H1 (cell line): ENCODE results near the gene ZNF619. TPM values are rescaled to one million over a fixed set of nuclear protein-coding genes. Genes with fewer than 3 reads are reported as not detected.
"Not testable (repeated sequence)": the region's sequence is repeated elsewhere in the genome, so short reads cannot be mapped to it uniquely, and the experiment has no call there.

ENCODE experiments used
- CTCF ChIA-PET: fragments of 300-600 bp; sonication (Branson Sonifier 250); formaldehyde crosslinking; loops from one replicate; lab custom pipeline; 2021; ENCODE audit not compliant: partially characterized antibody; lab: Charles Lee
- POLR2A ChIA-PET: fragments of 300-600 bp; sonication (Branson Sonifier 250); formaldehyde crosslinking; loops from one replicate; lab custom pipeline; 2021; ENCODE audit warnings: inconsistent platforms; ENCODE audit not compliant: partially characterized antibody; lab: Charles Lee
- DNase-seq, 2 experiments: peaks; one replicate each; pipeline versions ENCODE4 v3.0.0 to v3.0.0-alpha.2; 2010 to 2022; ENCODE audit warnings: low spot score in 2 of 2, low read depth in 1 of 2, mixed read lengths in 1 of 2
- FAIRE-seq: peaks from 2 replicates; lab custom pipeline; 2011; peaks lifted over from hg19 to GRCh38; lab: Jason Lieb, UNC
- H2AFZ ChIP-seq: 2 replicates; pipeline ENCODE4 v1.8.1; 2012; ENCODE audit warnings: low read length, inconsistent platforms
- H2AK5ac ChIP-seq: 2 replicates; pipeline ENCODE4 v1.6.1; 2013; ENCODE audit warnings: low read depth, low read length
- H2BK120ac ChIP-seq: replicated peaks from 2 replicates; pipeline ENCODE3; 2013; ENCODE audit warnings: low read depth, low read length, inconsistent platforms
- H2BK12ac ChIP-seq: 2 replicates; pipeline ENCODE4 v1.6.1; 2013; ENCODE audit warnings: low read depth, low read length
- H2BK15ac ChIP-seq: 2 replicates; pipeline ENCODE4 v1.6.1; 2013; ENCODE audit warnings: low read length
- H2BK20ac ChIP-seq: 2 replicates; pipeline ENCODE4 v1.6.1; 2013; ENCODE audit warnings: low read length
- H2BK5ac ChIP-seq: 2 replicates; pipeline ENCODE4 v1.6.1; 2013; ENCODE audit warnings: low read depth, low read length
- H3K14ac ChIP-seq: 2 replicates; pipeline ENCODE4 v1.6.1; 2013; ENCODE audit warnings: inconsistent platforms; ENCODE audit not compliant: insufficient read length
- H3K18ac ChIP-seq: 2 replicates; pipeline ENCODE4 v1.6.1; 2013; ENCODE audit warnings: low read length; ENCODE audit errors: extremely low read depth
- H3K23ac ChIP-seq: 2 replicates; pipeline ENCODE4 v1.6.1; 2013; ENCODE audit warnings: inconsistent platforms; ENCODE audit not compliant: insufficient read length
- H3K23me2 ChIP-seq: 2 replicates; pipeline ENCODE4 v1.6.1; 2013; ENCODE audit warnings: low read depth, low read length
- H3K27ac ChIP-seq: 2 replicates; pipeline ENCODE4 v1.6.1; 2011; ENCODE audit warnings: low read depth, low read length, inconsistent platforms
- H3K27me3 ChIP-seq, 4 experiments: replicated peaks in 1 of 4; 1 replicate in 1 of 4; 2 replicates in 3 of 4; pipeline versions ENCODE4 v1.6.1 to v1.8.1; 2011 to 2013; ENCODE audit warnings: low read length in 3 of 4, mild to moderate bottlenecking in 3 of 4, inconsistent platforms in 2 of 4, mixed read lengths in 2 of 4, moderate library complexity in 1 of 4; ENCODE audit not compliant: control insufficient read depth in 3 of 4, insufficient read depth in 3 of 4; ENCODE audit errors: extremely low read depth in 1 of 4
- H3K36me3 ChIP-seq, 4 experiments: 2 replicates each; pipeline versions ENCODE4 v1.6.1 to v1.8.1; 2011 to 2013; ENCODE audit warnings: mild to moderate bottlenecking in 4 of 4, low read length in 3 of 4, moderate library complexity in 2 of 4, control low read depth in 1 of 4, inconsistent platforms in 1 of 4; ENCODE audit not compliant: insufficient read depth in 4 of 4, control insufficient read depth in 2 of 4
- H3K4ac ChIP-seq: replicated peaks from 2 replicates; pipeline ENCODE3; 2013; ENCODE audit warnings: low read length, low read depth, mixed read lengths, inconsistent platforms; ENCODE audit not compliant: insufficient read length
- H3K4me1 ChIP-seq, 4 experiments: replicated peaks in 1 of 4; 1 replicate in 1 of 4; 2 replicates in 3 of 4; pipeline versions ENCODE4 v1.6.1 to v1.8.1; 2011 to 2013; ENCODE audit warnings: low read length in 3 of 4, inconsistent platforms in 2 of 4, mixed read lengths in 1 of 4; ENCODE audit not compliant: insufficient read depth in 4 of 4, control insufficient read depth in 3 of 4
- H3K4me2 ChIP-seq, 2 experiments: 2 replicates each; pipeline versions ENCODE4 v1.6.1 to v1.8.1; 2011 to 2013; ENCODE audit warnings: low read depth in 2 of 2, low read length in 2 of 2, control low read depth in 1 of 2, inconsistent platforms in 1 of 2, mild to moderate bottlenecking in 1 of 2; ENCODE audit not compliant: insufficient read depth in 1 of 2
- H3K4me3 ChIP-seq, 4 experiments: fragments of 200-600, 300-600 bp in 1 of 4; sonication (generic), shearing (Covaris generic), sonication (Bioruptor Twin) in 1 of 4; 2 replicates each; pipeline versions ENCODE4 v1.5.1 to v1.8.1; 2011 to 2016; ENCODE audit warnings: low read length in 4 of 4, low read depth in 3 of 4, control low read depth in 2 of 4, inconsistent platforms in 2 of 4, mild to moderate bottlenecking in 2 of 4, mixed read lengths in 1 of 4, moderate library complexity in 1 of 4; ENCODE audit not compliant: insufficient read depth in 2 of 4; ENCODE audit errors: extremely low read depth in 1 of 4
- H3K56ac ChIP-seq: replicated peaks from 2 replicates; pipeline ENCODE3; 2013; ENCODE audit warnings: low read depth, mild to moderate bottlenecking, mixed read lengths, low read length, inconsistent platforms; ENCODE audit not compliant: insufficient read length
- H3K79me1 ChIP-seq: 2 replicates; pipeline ENCODE4 v1.6.1; 2013; ENCODE audit warnings: low read depth, low read length, control low read depth
- H3K79me2 ChIP-seq, 2 experiments: 2 replicates each; pipeline versions ENCODE4 v1.6.1 to v1.8.1; 2012 to 2013; ENCODE audit warnings: low read length in 2 of 2, mild to moderate bottlenecking in 2 of 2, inconsistent platforms in 1 of 2; ENCODE audit not compliant: insufficient read depth in 2 of 2, control insufficient read depth in 1 of 2
- H3K9ac ChIP-seq, 4 experiments: replicated peaks in 1 of 4; 1 replicate in 1 of 4; 2 replicates in 3 of 4; pipeline versions ENCODE4 v1.6.1 to v1.8.1; 2011 to 2013; ENCODE audit warnings: low read depth in 3 of 4, low read length in 3 of 4, control low read depth in 2 of 4, mild to moderate bottlenecking in 2 of 4, moderate library complexity in 2 of 4, inconsistent platforms in 1 of 4; ENCODE audit errors: extremely low read depth in 1 of 4
- H3K9me3 ChIP-seq, 2 experiments: 2 replicates each; pipeline versions ENCODE4 v1.6.1 to v1.8.1; 2012 to 2013; ENCODE audit warnings: mild to moderate bottlenecking in 2 of 2, moderate library complexity in 2 of 2, control low read depth in 1 of 2, inconsistent platforms in 1 of 2, low read depth in 1 of 2, low read length in 1 of 2, mixed read lengths in 1 of 2; ENCODE audit not compliant: insufficient read depth in 2 of 2
- H4K20me1 ChIP-seq, 2 experiments: replicated peaks in 1 of 2; 2 replicates each; pipeline versions ENCODE3 to v1.8.1; 2011 to 2013; ENCODE audit warnings: inconsistent platforms in 2 of 2, low read length in 2 of 2, mild to moderate bottlenecking in 1 of 2; ENCODE audit not compliant: insufficient read depth in 2 of 2, control insufficient read depth in 1 of 2
- H4K5ac ChIP-seq: 2 replicates; pipeline ENCODE4 v1.6.1; 2013; ENCODE audit warnings: low read length, low read depth, mixed read lengths, inconsistent platforms; ENCODE audit not compliant: insufficient read length
- H4K8ac ChIP-seq: 2 replicates; pipeline ENCODE4 v1.8.0; 2013; ENCODE audit warnings: mild to moderate bottlenecking, moderate library complexity, low read length, inconsistent platforms; ENCODE audit not compliant: insufficient read depth; ENCODE audit errors: extremely low read depth
- H4K91ac ChIP-seq: replicated peaks from 2 replicates; pipeline ENCODE3; 2013; ENCODE audit warnings: low read length, mixed read lengths, inconsistent platforms; ENCODE audit not compliant: insufficient read length
- WGBS, 2 experiments: shearing (Covaris generic) in 1 of 2; methylation state at CpG; one replicate each; pipeline versions ENCODE4 v1.1.6 to v1.1.7; 2013 to 2015; ENCODE audit warnings: low lambda C conversion rate in 2 of 2, mixed read lengths in 2 of 2, inconsistent platforms in 1 of 2, low coverage in 1 of 2, missing lambda C conversion rate in 1 of 2; ENCODE audit not compliant: insufficient replicate concordance in 2 of 2, insufficient coverage in 1 of 2, insufficient read length in 1 of 2; ENCODE audit errors: extremely low coverage in 1 of 2, missing lambda C conversion rate in 1 of 2; 5-methylcytosine and 5-hydroxymethylcytosine counted together
- polyA plus RNA-seq, 7 experiments: library from polyadenylated mRNA; depleted of rRNA in 3 of 7; stranded (reverse) in 5 of 7; unstranded in 2 of 7; fragments of >200 nt in 5 of 7; fragments of 200-250 nt in 2 of 7; gene quantifications; 1 replicate in 5 of 7; 2 replicates in 1 of 7; 4 replicates in 1 of 7; pipeline versions ENCODE4 v1.2.1 to v1.2.3, GENCODE V29; 2011 to 2013; ENCODE audit warnings: missing spikeins in 2 of 7, mixed read lengths in 2 of 7
- total RNA-seq: library from RNA; stranded (reverse); fragmentation: NEBNext Ultra II Directional; extraction: Animal tissue kit (Norgen Biotek cat#: 25700); gene quantifications from 2 replicates; pipeline ENCODE4 v1.2.1, GENCODE V29; 2021

ZNF619 gene
- total and polyA plus RNA-seq, 2 of the 8 experiments (the other 6 are each of a cell fraction or from before 2014, with no cell fraction given) = 2.3 to 8.2 TPM

GRCh38 chr3:40462838-40463237 is 14.1 kb upstream of the ZNF619 start:
- not testable (repeated sequence) for H3K9me3 ChIP-seq, H4K91ac ChIP-seq, H3K4me2 ChIP-seq, H3K14ac ChIP-seq, H2BK120ac ChIP-seq, H3K27me3 ChIP-seq, DNase-seq, H3K79me1 ChIP-seq, H2AFZ ChIP-seq, H3K23me2 ChIP-seq, H3K4me3 ChIP-seq, H3K4ac ChIP-seq, FAIRE-seq, H3K56ac ChIP-seq, H4K8ac ChIP-seq, H2BK15ac ChIP-seq, H2BK5ac ChIP-seq, H3K4me1 ChIP-seq, H3K23ac ChIP-seq, H2AK5ac ChIP-seq, H2BK12ac ChIP-seq, H2BK20ac ChIP-seq, H3K9ac ChIP-seq, H3K27ac ChIP-seq, H3K18ac ChIP-seq, H4K5ac ChIP-seq
- H3K36me3 ChIP-seq = peaks cover 22 to 83% (median 55%) of the 10 kb centered on the region in 4 experiments
- 82% methylated on average over 7 of the region's 7 CpGs; no CpG with 5 or more reads in 1 of the 2 experiments for WGBS, 2 experiments
- peaks cover 15 to 16% of the 10 kb centered on the region in 2 experiments for H4K20me1 ChIP-seq
- POLR2A ChIA-PET = interaction anchor here (0.6 to 4.6 kb wide), 13 partner anchors 10 to 1051 kb away, joined by 3 to 50 read pairs (median 6); partner anchors contain the start of genes ZNF619, ZNF620 and ZNF621
- CTCF ChIA-PET = interaction anchor here (0.9 to 1.4 kb wide), 2 partner anchors 9 to 135 kb away, joined by 3 to 5 read pairs; no protein-coding TSS in a partner anchor
- H3K79me2 ChIP-seq = peaks cover 3 to 23% of the 10 kb centered on the region in 2 experiments; a peak in 3 of 4 replicates
